Activated naive CD8-positive, alpha-beta T cell treated with anti-CD3 and anti-CD28 coated beads, Interleukin-2, amount 10 ng/mL, durations not matched to agents 7 days and 5 days (primary cell): ENCODE results near the gene ERFL. TPM values are rescaled to one million over a fixed set of nuclear protein-coding genes. Genes with fewer than 3 reads are reported as not detected.
A peak's percentile ranks its signal among the peaks of the same experiment; 100 is the strongest.
"Not testable (repeated sequence)": the region's sequence is repeated elsewhere in the genome, so short reads cannot be mapped to it uniquely, and the experiment has no call there.

Source experiments
- ATAC-seq: fragments of 150-1000 bp; cut with Tn5 transposase; one replicate; pipeline ENCODE4 v1.10.0; 2021; ENCODE audit warnings: low read depth, moderate library complexity
- POLR2A ChIA-PET: fragments of 350-600 bp; sonication (Branson Sonifier 250); formaldehyde crosslinking; loops from one replicate; lab custom pipeline; 2021; ENCODE audit warnings: antibody characterized with exemption; lab: Charles Lee
- DNase-seq: peaks from one replicate; pipeline ENCODE4 v3.0.0; 2021
- H3K27ac Mint-ChIP-seq: one replicate; pipeline ENCODE4 v1.8.0; 2022; ENCODE audit warnings: mild to moderate bottlenecking, mixed read lengths
- H3K27me3 Mint-ChIP-seq: one replicate; pipeline ENCODE4 v1.8.0; 2022; ENCODE audit warnings: mild to moderate bottlenecking, moderate library complexity, mixed read lengths
- H3K36me3 Mint-ChIP-seq: one replicate; pipeline ENCODE4 v1.8.0; 2021; ENCODE audit warnings: mild to moderate bottlenecking, mixed read lengths
- H3K4me1 Mint-ChIP-seq: one replicate; pipeline ENCODE4 v1.8.0; 2021; ENCODE audit warnings: mixed read lengths
- H3K4me3 Mint-ChIP-seq: one replicate; pipeline ENCODE4 v1.8.0; 2022; ENCODE audit warnings: mild to moderate bottlenecking, moderate library complexity, mixed read lengths
- H3K9me3 Mint-ChIP-seq: one replicate; pipeline ENCODE4 v1.8.0; 2021; ENCODE audit warnings: mixed read lengths
- total RNA-seq, 2 experiments: library from RNA; stranded (reverse); gene quantifications; one replicate each; pipeline ENCODE4 v1.2.3, GENCODE V29; 2021

The ERFL gene
- total RNA-seq, 2 experiments from 2014 or later = 4.3 to 4.5 TPM

GRCh38 chr19:41879670-41880328, 48.5 kb downstream of the ERFL start:
- no peak for ATAC-seq
- no peak for DNase-seq
- no peaks in the 10 kb centered on the region for H3K9me3 Mint-ChIP-seq
- no peak overlapping the region for H3K4me3 Mint-ChIP-seq
- peaks cover 54% of the 10 kb centered on the region for H3K4me1 Mint-ChIP-seq
- peak overlapping the region; percentile 77 for H3K27ac Mint-ChIP-seq
- POLR2A ChIA-PET = no interaction called here
- no peaks in the 10 kb centered on the region for H3K27me3 Mint-ChIP-seq
- peaks cover 10% of the 10 kb centered on the region for H3K36me3 Mint-ChIP-seq

GRCh38 chr19:41879080-41879479, 49.2 kb downstream of the ERFL start:
- Mint-ChIP-seq H3K4me1 (peaks cover 54% of the 10 kb centered on the region), H3K4me3 (no peak overlapping the region), H3K36me3 (peaks cover 9% of the 10 kb centered on the region), H3K9me3 (no peaks in the 10 kb centered on the region), H3K27me3 (no peaks in the 10 kb centered on the region), H3K27ac (no peak overlapping the region)
- no peak for ATAC-seq
- DNase-seq = no peak
- POLR2A ChIA-PET = interaction anchor here (1.5 to 9.6 kb wide), 2 partner anchors 8 to 66 kb away, joined by 4 to 314 read pairs; partner anchors contain the start of gene ARHGEF1

DNA sequence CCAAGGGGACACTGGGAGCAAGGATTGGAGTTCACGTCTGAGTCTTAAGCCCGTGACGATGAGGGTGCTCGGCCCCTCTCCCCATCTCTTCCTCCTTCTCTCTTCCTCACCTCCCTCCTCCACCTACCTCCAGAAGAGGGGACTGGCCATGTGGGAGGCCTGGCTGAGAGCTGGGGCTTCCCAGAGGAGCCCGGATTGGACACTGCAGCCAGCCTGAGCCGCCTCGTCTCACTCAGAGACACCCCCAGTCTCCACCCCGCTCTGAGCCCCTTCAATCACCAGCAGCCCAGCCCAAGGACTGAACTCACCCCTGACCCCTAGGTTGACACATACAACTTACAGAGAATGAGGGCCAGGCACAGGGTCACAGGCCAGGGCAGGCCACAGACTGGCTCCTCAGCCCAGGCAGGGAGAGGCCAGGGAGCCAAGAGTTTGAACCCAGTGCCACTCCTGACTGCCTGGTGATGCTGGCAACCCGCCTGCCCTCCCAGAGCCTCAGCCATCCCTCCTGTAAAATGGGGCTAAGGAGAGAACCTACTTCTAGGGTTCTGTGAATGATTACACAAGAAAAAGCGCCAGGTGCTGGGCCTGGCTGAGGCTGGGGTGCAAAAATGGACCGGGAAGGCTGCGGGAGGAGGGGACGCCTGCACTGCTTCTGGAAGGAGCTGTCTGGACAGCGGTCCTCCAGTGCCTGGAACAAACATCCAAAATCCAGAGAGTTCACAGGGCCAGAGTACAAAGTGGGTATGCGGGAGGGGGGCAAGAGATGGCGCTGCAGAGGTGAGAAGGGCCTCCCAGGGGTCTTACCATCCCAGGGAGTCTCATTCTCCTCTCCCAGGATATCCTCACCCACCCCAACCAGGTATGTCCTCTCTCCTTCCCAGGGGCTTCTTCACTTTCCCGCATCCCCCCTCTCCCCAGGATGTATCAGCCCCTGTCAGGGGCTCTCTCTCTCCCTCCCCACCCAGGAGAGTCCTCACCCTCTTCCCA, 50.0 kb downstream of the ERFL start:
- H3K27ac Mint-ChIP-seq = peak overlapping the region; percentile 98
- peak overlapping the region; percentile 76 for H3K4me3 Mint-ChIP-seq
- ATAC-seq (no peak), DNase-seq (no peak)
- no peaks in the 10 kb centered on the region for H3K9me3 Mint-ChIP-seq
- POLR2A ChIA-PET = interaction anchor here (0.8 to 9.6 kb wide), 6 partner anchors 9 to 79 kb away, joined by 3 to 314 read pairs (median 5); partner anchors contain the start of genes ARHGEF1 and RPS19
- H3K27me3 Mint-ChIP-seq = no peaks in the 10 kb centered on the region
- H3K36me3 Mint-ChIP-seq = peaks cover 4% of the 10 kb centered on the region
- peaks cover 56% of the 10 kb centered on the region for H3K4me1 Mint-ChIP-seq

- H3K36me3 Mint-ChIP-seq = peaks cover 1% of the 10 kb centered on the region
- H3K27ac Mint-ChIP-seq = peak within 1 kb of the TSS; percentile 98
- ATAC-seq = no peak
- peaks cover 59% of the 10 kb centered on the region for H3K4me1 Mint-ChIP-seq
- POLR2A ChIA-PET = interaction anchor here (0.8 to 9.6 kb wide), 7 partner anchors 10 to 80 kb away, joined by 3 to 314 read pairs (median 5); partner anchors contain the start of genes ARHGEF1 and RPS19
- no peaks in the 10 kb centered on the region for H3K27me3 Mint-ChIP-seq
- peak within 1 kb of the TSS; percentile 76 for H3K4me3 Mint-ChIP-seq
- no peaks in the 10 kb centered on the region for H3K9me3 Mint-ChIP-seq
- no peak for DNase-seq
These were observed 51.1 kb downstream of the ERFL start, which contains the start of gene CD79A for GRCh38 chr19:41876847-41877832. Gene CD79A, plus strand, starts transcription at chr19:41877279. Its CDS starts 26 bp downstream, at chr19:41877305.

DNA sequence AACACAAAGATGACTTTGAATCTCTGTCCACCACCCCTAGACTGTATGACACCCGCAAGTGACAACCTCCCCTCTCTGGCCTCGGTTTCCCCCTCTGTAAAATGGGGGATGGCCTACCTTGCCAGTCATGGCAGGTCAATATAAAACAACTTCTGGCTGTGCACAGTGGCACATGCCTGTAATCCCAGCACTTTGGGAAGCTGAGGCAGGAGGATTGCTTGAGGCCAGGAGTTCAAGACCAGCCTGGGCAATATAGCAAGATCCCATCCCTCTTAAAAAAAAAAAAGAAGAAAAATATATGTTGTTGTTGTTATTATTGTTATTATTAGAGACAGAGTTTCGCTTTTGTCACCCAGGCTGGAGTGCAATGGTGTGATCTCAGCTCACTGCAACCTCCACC, 52.3 kb downstream of the ERFL start:
- Mint-ChIP-seq H3K27ac (peak overlapping the region; percentile 98), H3K4me1 (peaks cover 63% of the 10 kb centered on the region), H3K4me3 (peak overlapping the region; percentile 81)
- ATAC-seq, H3K27me3 Mint-ChIP-seq, H3K9me3 Mint-ChIP-seq, H3K36me3 Mint-ChIP-seq, DNase-seq: not testable (repeated sequence)
- POLR2A ChIA-PET = interaction anchor here (1.2 to 9.6 kb wide), 6 partner anchors 11 to 70 kb away, joined by 4 to 314 read pairs (median 24); partner anchors contain the start of genes ARHGEF1 and RPS19

DNA sequence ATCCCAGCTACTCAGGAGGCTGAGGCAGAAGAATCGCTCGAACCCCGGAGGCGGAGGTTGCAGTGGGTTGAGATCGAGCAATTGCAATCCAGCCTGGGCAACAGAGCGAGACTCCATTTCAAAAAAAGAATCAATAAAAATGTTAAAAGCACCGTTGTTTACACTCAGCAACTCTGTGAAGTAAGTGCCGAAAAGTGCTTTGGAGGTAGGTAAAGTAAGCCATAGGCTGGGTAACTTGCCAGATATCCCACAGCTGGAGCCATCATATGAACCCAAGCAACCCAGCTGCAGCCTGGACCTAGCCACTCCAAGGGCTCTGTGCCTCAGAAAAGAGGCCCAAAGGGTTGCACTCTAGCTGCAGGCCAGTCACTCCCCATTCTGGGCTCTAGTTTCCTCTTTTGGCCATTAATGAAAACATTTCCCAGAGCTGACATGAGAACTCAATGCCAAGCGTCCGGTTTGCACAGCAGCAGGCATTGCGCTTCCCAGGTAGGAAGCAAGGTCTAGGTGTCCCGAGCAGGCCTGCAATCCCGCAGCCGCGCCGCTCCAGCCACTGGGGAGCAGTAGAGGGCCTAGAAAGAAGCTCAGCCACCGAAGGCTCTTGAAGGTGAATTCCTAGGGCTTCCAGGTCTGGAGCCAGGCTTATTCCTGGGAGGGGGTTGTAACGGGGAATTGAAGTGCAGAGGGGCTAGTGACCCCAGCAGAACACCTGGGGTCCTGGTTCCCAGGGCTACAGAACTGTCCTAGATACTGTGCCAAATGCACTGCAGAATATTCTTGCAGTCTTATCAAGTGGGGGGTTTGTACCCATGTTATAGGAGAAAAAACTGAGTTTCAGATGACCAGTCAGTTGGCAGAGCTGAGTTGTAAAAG, 55.2 kb downstream of the ERFL start:
- POLR2A ChIA-PET = interaction anchor here (0.7 to 9.6 kb wide), 15 partner anchors 9 to 85 kb away, joined by 3 to 314 read pairs (median 7); partner anchors contain the start of genes ARHGEF1, ERFL, RABAC1 and RPS19
- Mint-ChIP-seq H3K4me3 (peak overlapping the region; percentile 60), H3K27me3 (no peaks in the 10 kb centered on the region), H3K27ac (peak overlapping the region; percentile 87), H3K36me3 (peaks cover 20% of the 10 kb centered on the region), H3K4me1 (peaks cover 67% of the 10 kb centered on the region), H3K9me3 (no peaks in the 10 kb centered on the region)
- ATAC-seq = no peak
- peak; percentile 78 for DNase-seq

DNA sequence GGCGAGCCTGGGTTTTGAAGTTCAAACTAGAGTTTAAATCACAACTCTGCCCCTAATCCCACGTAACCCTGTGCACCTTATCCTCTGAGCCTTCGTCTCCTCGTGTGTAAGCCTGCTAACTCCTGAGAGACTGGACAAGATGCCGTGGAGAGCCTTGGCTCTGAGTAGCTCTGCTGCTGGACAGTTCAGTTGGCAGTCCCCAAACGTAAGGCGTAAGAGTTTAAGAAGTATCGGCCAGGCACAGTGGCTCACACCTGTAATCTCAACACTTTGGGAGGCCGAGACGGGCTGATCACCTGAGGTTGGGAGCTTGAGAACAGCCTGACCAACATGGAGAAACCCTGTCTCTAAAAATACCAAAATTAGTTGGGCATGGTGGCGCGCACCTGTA, 55.9 kb downstream of the ERFL start:
- POLR2A ChIA-PET = interaction anchor here (0.7 to 9.6 kb wide), 12 partner anchors 9 to 85 kb away, joined by 3 to 314 read pairs (median 13); partner anchors contain the start of genes ARHGEF1, ERFL, RABAC1 and RPS19
- Mint-ChIP-seq H3K27ac (peak overlapping the region; percentile 87), H3K4me3 (peak overlapping the region; percentile 60), H3K27me3 (no peaks in the 10 kb centered on the region), H3K36me3 (peaks cover 22% of the 10 kb centered on the region), H3K4me1 (peaks cover 65% of the 10 kb centered on the region), H3K9me3 (no peaks in the 10 kb centered on the region)
- DNase-seq (no peak), ATAC-seq (no peak)

DNA sequence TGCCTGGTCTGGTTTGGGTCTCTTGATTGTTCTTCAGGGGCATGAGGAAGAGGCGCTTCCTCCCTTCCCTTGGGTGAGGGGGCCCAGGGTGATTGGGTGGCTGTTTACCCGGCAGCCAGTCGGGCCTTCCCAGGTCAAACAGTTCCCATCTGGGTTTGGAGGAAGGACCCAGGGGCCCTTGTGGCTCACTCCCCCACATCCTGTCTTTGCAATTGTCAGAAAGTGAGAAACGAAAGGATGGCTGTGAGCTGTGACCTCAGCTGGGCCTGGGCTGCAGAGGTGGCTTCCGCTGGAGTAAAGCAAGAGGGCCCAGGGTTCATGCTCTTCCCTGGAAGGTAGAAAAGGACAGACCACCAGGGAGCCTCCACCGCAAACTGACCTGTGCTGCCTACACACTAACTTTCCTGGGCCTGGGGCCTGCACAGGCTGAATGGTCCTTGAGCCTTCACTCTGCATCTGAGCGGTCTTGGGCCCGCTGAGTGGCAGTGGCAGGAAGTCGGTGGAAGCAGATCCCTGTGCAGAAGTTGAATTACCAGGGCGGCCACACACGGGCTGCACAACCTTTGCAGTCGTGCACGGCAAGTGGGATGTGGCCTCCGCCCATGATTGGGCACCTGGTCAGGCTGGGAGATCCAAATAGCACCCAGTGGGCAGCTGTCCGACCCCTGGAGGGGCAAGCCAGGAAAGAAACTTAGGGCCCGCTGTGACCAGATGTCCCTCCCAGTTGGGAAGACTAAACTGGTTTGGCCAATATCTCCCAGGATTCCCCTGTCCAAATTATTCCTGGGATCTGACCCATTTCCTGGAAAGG, 56.5 kb downstream of the ERFL start:
- H3K27me3 Mint-ChIP-seq = no peaks in the 10 kb centered on the region

GRCh38 chr19:41870401-41870873, 57.8 kb downstream of the ERFL start:
- H3K27me3 Mint-ChIP-seq = no peaks in the 10 kb centered on the region
- H3K9me3 Mint-ChIP-seq = no peaks in the 10 kb centered on the region
- peak overlapping the region; percentile 89 for H3K27ac Mint-ChIP-seq
- POLR2A ChIA-PET = interaction anchor here (1.3 to 9.6 kb wide), 6 partner anchors 7 to 87 kb away, joined by 4 to 314 read pairs (median 37); partner anchors contain the start of genes ARHGEF1, RABAC1 and RPS19
- ATAC-seq (no peak), DNase-seq (no peak)
- peak overlapping the region; percentile 55 for H3K4me3 Mint-ChIP-seq
- H3K36me3 Mint-ChIP-seq = peaks cover 23% of the 10 kb centered on the region
- H3K4me1 Mint-ChIP-seq = peaks cover 52% of the 10 kb centered on the region

More for the DNA sequence above, 56.5 kb downstream of the ERFL start:
- Mint-ChIP-seq H3K4me1 (peaks cover 61% of the 10 kb centered on the region), H3K9me3 (no peaks in the 10 kb centered on the region), H3K4me3 (peak overlapping the region; percentile 73), H3K27ac (peak overlapping the region; percentile 87), H3K36me3 (peaks cover 22% of the 10 kb centered on the region)
- peak; percentile 77 for DNase-seq
- ATAC-seq = peak; percentile 65
- POLR2A ChIA-PET = interaction anchor here (0.8 to 9.6 kb wide), 11 partner anchors 8 to 86 kb away, joined by 3 to 314 read pairs (median 18); partner anchors contain the start of genes ARHGEF1, ERFL, RABAC1 and RPS19

DNA sequence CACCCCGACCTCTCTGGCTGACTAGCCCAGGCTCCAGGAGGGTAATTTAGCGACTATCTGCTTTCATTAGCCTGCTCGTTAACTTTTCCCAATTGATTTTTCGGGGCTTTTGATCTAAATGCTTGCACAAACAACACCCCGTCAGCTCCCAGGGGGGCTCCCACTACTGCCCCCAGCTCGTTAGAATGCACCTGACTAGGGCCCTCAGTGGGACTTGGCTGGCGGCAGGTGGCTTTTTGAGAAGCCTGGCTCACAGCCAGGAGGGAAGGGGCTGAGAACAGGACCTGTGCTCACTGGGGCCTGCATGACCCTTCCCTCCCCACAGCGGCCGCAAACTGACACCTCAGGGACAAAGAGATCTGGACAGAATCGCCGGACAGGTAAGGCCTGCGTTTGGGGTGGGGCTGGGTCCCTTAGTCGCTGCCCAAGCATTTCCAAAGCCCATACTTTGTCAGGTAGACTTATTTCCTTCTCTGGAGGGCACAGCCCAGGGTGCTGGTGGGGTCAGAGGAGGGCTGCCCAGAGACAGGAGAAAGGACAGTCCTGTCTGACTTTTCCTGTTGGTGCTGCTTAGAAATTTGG, 58.8 kb downstream of the ERFL start:
- DNase-seq = no peak
- Mint-ChIP-seq H3K27ac (peak overlapping the region; percentile 89), H3K4me1 (peaks cover 57% of the 10 kb centered on the region), H3K9me3 (no peaks in the 10 kb centered on the region), H3K4me3 (no peak overlapping the region), H3K36me3 (peaks cover 28% of the 10 kb centered on the region), H3K27me3 (no peaks in the 10 kb centered on the region)
- no peak for ATAC-seq
- POLR2A ChIA-PET = interaction anchor here (1.0 to 9.6 kb wide), 5 partner anchors 9 to 83 kb away, joined by 3 to 314 read pairs (median 10); partner anchors contain the start of genes ARHGEF1 and RPS19
